ENCODE results near the gene NOLC1.

DNA sequence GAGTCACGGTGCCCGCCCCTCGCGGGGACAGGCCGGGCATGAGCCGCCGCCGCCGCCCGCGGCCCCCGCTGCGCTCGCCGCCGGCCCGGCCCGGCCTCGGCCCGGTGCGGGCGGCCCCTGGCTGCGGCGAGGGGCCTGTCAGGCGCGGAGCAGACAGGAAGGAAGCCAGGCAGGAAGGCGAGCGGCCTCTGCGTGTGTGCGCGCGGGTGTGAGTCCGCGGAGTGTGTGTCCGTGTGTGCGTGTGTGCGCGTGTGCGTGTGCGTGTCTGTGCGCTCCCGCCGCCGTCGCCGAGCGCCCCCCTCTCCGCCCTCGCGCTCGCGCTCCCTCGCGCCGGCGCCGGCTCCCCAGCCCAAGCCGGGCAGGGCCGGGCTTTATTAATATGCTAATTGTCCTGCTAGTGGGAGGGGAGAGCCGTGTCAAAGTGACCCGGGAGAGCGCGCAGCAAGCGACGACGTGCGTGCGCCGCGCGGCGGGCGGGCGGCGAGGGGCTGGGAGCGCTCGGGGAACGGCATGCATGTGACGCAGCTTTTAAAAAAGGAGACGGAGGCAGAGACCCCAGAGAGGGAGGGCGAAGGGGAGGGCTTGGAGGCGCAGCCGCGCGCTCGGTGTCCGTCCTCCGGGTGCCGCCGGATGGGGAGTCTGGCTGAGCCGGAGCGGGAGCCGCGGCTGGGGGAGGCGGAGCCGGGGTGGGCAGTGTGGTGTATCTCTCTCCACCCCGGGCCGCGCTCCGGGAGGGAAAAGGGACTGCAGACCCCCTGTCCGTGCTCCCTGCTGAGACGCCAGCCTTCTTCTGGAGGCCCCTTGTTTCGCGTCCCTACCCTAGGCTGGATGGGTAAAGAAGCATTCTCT is 31.8 kb upstream of the NOLC1 start, which contains the start of gene LDB1:
- TF ChIP-seq, protein P1, sequence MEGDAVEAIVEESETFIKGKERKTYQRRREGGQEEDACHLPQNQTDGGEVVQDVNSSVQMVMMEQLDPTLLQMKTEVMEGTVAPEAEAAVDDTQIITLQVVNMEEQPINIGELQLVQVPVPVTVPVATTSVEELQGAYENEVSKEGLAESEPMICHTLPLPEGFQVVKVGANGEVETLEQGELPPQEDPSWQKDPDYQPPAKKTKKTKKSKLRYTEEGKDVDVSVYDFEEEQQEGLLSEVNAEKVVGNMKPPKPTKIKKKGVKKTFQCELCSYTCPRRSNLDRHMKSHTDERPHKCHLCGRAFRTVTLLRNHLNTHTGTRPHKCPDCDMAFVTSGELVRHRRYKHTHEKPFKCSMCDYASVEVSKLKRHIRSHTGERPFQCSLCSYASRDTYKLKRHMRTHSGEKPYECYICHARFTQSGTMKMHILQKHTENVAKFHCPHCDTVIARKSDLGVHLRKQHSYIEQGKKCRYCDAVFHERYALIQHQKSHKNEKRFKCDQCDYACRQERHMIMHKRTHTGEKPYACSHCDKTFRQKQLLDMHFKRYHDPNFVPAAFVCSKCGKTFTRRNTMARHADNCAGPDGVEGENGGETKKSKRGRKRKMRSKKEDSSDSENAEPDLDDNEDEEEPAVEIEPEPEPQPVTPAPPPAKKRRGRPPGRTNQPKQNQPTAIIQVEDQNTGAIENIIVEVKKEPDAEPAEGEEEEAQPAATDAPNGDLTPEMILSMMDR (IDR thresholded peaks at IDR 0.05): no peak
- TF ChIP-seq EZH2 (IDR thresholded peaks at IDR 0.05; ENCODE audit: borderline replicate concordance, insufficient read depth, low read depth, low read length, poor library complexity, severe bottlenecking): no peak
